Activated CD8-positive, alpha-beta memory T cell treated with anti-CD3 and anti-CD28 coated beads, Interleukin-2, amount 10 ng/mL, durations not matched to agents 7 days and 5 days (primary cell): Measurements from ENCODE around the gene ZDHHC3. TPM values are rescaled to one million over a fixed set of nuclear protein-coding genes. Genes with fewer than 3 reads are reported as not detected.

Experiments used
- ATAC-seq: fragments of 150-1000 bp; cut with Tn5 transposase; one replicate; pipeline ENCODE4 v1.10.0; 2021; ENCODE audit warnings: moderate library complexity
- CTCF ChIA-PET: fragments of 350-600 bp; sonication (Branson Sonifier 250); formaldehyde crosslinking; loops from one replicate; lab custom pipeline; 2021; ENCODE audit warnings: antibody characterized with exemption; lab: Charles Lee
- DNase-seq: peaks from one replicate; pipeline ENCODE4 v3.0.0-alpha.2; 2020
- H3K27ac Mint-ChIP-seq: one replicate; pipeline ENCODE4 v1.8.0; 2021; ENCODE audit warnings: mild to moderate bottlenecking, mixed read lengths
- H3K27me3 Mint-ChIP-seq: one replicate; pipeline ENCODE4 v1.8.0; 2021; ENCODE audit warnings: mixed read lengths
- H3K36me3 Mint-ChIP-seq: one replicate; pipeline ENCODE4 v1.8.0; 2021; ENCODE audit warnings: mild to moderate bottlenecking, mixed read lengths
- H3K4me1 Mint-ChIP-seq: one replicate; pipeline ENCODE4 v1.8.0; 2021; ENCODE audit warnings: mixed read lengths
- H3K4me3 Mint-ChIP-seq: one replicate; pipeline ENCODE4 v1.8.0; 2021; ENCODE audit warnings: mild to moderate bottlenecking, moderate library complexity, mixed read lengths
- H3K9me3 Mint-ChIP-seq: one replicate; pipeline ENCODE4 v1.8.0; 2022; ENCODE audit warnings: low read depth, mixed read lengths
- total RNA-seq, 2 experiments: library from RNA; stranded (reverse); gene quantifications; one replicate each; pipeline ENCODE4 v1.2.3, GENCODE V29; 2021

The ZDHHC3 gene
- total RNA-seq, 2 experiments from 2014 or later, result 54.0 to 54.9 TPM

- peaks cover 9% of the 10 kb centered on the region for H3K36me3 Mint-ChIP-seq
- H3K9me3 Mint-ChIP-seq, result no peaks in the 10 kb centered on the region
- H3K4me3 Mint-ChIP-seq, result no peak overlapping the region
- ATAC-seq (no peak), DNase-seq (no peak)
- H3K27me3 Mint-ChIP-seq, result no peaks in the 10 kb centered on the region
- H3K4me1 Mint-ChIP-seq, result peaks cover 69% of the 10 kb centered on the region
- CTCF ChIA-PET, result no interaction called here
- H3K27ac Mint-ChIP-seq, result peak overlapping the region; percentile 33
Measured at GRCh38 chr3:44969828-44970179, 6.2 kb downstream of the ZDHHC3 start.

DNA sequence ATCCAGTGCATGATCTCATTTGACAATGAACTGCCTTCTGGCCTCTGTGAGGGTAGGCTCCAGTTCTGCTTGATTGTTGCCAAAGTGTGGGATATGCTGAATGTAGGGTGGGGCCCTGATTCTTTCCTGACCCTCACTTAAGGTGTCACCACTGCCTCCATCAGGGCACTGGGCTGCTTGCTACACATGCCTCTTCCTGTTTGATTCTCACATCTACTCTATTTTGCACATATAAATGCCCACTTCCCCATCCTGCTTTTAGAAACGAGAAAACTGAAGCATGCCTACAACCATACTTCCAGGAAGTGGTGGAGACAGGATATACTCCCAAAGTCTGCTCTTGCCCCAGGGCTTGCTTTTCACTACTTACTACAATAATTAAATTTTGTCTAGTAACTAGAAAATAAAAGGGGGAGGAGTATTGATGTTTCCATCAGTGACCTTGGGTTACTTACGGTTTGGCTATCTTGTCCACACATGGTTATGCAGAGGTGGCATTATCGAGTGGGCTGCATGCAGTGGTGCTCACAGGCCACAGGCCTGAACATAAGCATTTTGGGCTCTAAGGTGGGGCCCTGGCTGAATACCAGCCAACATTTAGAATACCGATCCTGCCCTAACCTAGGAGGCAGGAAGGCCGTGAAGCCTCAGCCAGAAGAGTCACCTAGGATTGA lies 6.7 kb downstream of the ZDHHC3 start:
- no peaks in the 10 kb centered on the region for H3K9me3 Mint-ChIP-seq
- no peaks in the 10 kb centered on the region for H3K27me3 Mint-ChIP-seq
- peak; percentile 71 for ATAC-seq
- peak overlapping the region; percentile 52 for H3K27ac Mint-ChIP-seq
- no peak for DNase-seq
- CTCF ChIA-PET, result no interaction called here
- H3K36me3 Mint-ChIP-seq, result peaks cover 9% of the 10 kb centered on the region
- H3K4me3 Mint-ChIP-seq, result no peak overlapping the region
- H3K4me1 Mint-ChIP-seq, result peaks cover 65% of the 10 kb centered on the region

DNA sequence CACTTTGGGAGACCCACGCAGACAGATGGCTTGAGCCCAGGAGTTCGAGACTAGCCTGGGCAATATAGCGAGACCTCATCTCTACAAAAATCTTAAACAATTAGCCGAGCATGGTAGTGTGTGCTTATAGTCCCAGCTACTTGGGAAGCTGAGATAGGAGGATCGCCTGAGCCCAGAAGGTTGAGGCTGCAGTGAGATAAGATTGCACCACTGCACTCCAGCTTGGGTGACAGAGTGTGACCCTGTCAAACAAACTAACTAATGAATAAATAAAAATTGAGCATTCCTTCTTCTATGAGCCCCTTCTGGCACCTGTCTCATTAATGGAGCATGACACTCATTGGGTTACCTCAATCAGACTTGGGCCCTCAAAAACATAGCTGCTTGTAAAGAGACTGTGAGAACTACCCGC lies 7.5 kb downstream of the ZDHHC3 start:
- Mint-ChIP-seq H3K27me3 (no peaks in the 10 kb centered on the region), H3K9me3 (no peaks in the 10 kb centered on the region), H3K4me3 (no peak overlapping the region), H3K27ac (no peak overlapping the region), H3K36me3 (peaks cover 9% of the 10 kb centered on the region), H3K4me1 (peaks cover 63% of the 10 kb centered on the region)
- CTCF ChIA-PET, result interaction anchor here (0.5 kb wide), 1 partner anchor 13 kb away, joined by 3 read pairs; no protein-coding TSS in a partner anchor
- no peak for ATAC-seq
- DNase-seq, result no peak

- Mint-ChIP-seq H3K4me1 (peaks cover 64% of the 10 kb centered on the region), H3K36me3 (peaks cover 7% of the 10 kb centered on the region), H3K27ac (peak overlapping the region; percentile 58), H3K27me3 (no peaks in the 10 kb centered on the region), H3K4me3 (no peak overlapping the region), H3K9me3 (no peaks in the 10 kb centered on the region)
- DNase-seq (no peak), ATAC-seq (peak; percentile 63)
- CTCF ChIA-PET, result interaction anchor here (1.1 to 1.2 kb wide), 2 partner anchors 11 to 22 kb away, joined by 3 read pairs; no protein-coding TSS in a partner anchor
Measured at GRCh38 chr3:44966795-44967278, 9.1 kb downstream of the ZDHHC3 start.

GRCh38 chr3:44965165-44965564 lies 10.8 kb downstream of the ZDHHC3 start:
- Mint-ChIP-seq H3K27me3 (no peaks in the 10 kb centered on the region), H3K27ac (no peak overlapping the region), H3K9me3 (no peaks in the 10 kb centered on the region), H3K4me3 (no peak overlapping the region), H3K36me3 (peaks cover 7% of the 10 kb centered on the region), H3K4me1 (peaks cover 59% of the 10 kb centered on the region)
- CTCF ChIA-PET, result no interaction called here
- no peak for DNase-seq
- ATAC-seq, result no peak

DNA sequence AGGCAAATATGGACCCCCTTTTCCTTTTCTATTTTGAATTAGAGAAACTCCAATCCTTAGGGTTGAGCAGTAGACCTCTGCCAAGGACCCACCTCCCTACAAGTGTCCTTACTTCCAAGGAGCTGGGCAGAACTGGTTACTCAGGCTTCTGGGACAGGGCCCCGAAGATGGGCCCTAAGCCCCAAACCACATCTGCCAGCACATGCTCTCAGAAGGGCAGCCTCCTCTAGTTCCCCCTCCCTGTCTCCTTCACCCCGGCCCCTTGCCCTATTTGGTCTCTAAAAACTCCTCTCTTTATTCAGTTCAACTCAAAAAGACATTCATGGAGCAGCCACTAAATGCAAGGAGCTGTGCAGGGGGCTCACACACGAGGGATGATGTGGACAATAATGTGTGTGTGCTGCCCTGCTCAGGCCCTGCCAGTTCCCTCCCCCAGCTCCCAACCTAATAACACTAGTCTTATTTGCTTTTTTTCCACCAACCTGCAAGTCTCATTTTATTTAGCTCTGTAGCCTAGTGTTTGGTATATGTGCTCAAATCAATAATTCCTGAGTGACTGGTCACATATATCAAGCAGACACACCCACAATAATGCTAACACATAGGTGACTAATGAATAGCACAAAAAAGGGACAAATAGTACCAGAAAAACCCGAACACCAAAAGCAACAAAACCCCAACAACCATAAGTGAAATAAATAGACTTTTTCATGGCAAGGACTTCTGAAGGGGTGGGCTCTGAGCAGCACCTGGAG lies 12.2 kb downstream of the ZDHHC3 start:
- CTCF ChIA-PET, result no interaction called here
- ATAC-seq, result no peak
- no peak overlapping the region for H3K27ac Mint-ChIP-seq
- no peaks in the 10 kb centered on the region for H3K27me3 Mint-ChIP-seq
- no peaks in the 10 kb centered on the region for H3K9me3 Mint-ChIP-seq
- H3K4me3 Mint-ChIP-seq, result no peak overlapping the region
- peaks cover 45% of the 10 kb centered on the region for H3K4me1 Mint-ChIP-seq
- DNase-seq, result no peak
- peaks cover 4% of the 10 kb centered on the region for H3K36me3 Mint-ChIP-seq

- H3K27ac Mint-ChIP-seq, result no peak overlapping the region
- ATAC-seq (no peak), DNase-seq (no peak)
- no peaks in the 10 kb centered on the region for H3K27me3 Mint-ChIP-seq
- no peaks in the 10 kb centered on the region for H3K9me3 Mint-ChIP-seq
- H3K4me1 Mint-ChIP-seq, result peaks cover 36% of the 10 kb centered on the region
- CTCF ChIA-PET, result no interaction called here
- H3K36me3 Mint-ChIP-seq, result peaks cover 6% of the 10 kb centered on the region
- no peak overlapping the region for H3K4me3 Mint-ChIP-seq
Measured at GRCh38 chr3:44962621-44963393, 13.2 kb downstream of the ZDHHC3 start.

- no peak overlapping the region for H3K4me3 Mint-ChIP-seq
- peaks cover 27% of the 10 kb centered on the region for H3K4me1 Mint-ChIP-seq
- H3K36me3 Mint-ChIP-seq, result peaks cover 11% of the 10 kb centered on the region
- DNase-seq (no peak), ATAC-seq (no peak)
- no peaks in the 10 kb centered on the region for H3K27me3 Mint-ChIP-seq
- no peak overlapping the region for H3K27ac Mint-ChIP-seq
- H3K9me3 Mint-ChIP-seq, result no peaks in the 10 kb centered on the region
- CTCF ChIA-PET, result no interaction called here
Measured at GRCh38 chr3:44961888-44962287, 14.1 kb downstream of the ZDHHC3 start.

- peaks cover 8% of the 10 kb centered on the region for H3K36me3 Mint-ChIP-seq
- H3K27ac Mint-ChIP-seq, result no peak overlapping the region
- H3K9me3 Mint-ChIP-seq, result no peaks in the 10 kb centered on the region
- CTCF ChIA-PET, result no interaction called here
- H3K4me1 Mint-ChIP-seq, result peaks cover 20% of the 10 kb centered on the region
- ATAC-seq, result no peak
- no peaks in the 10 kb centered on the region for H3K27me3 Mint-ChIP-seq
- H3K4me3 Mint-ChIP-seq, result no peak overlapping the region
- DNase-seq, result no peak
Measured at GRCh38 chr3:44960387-44961026, 15.5 kb downstream of the ZDHHC3 start.

DNA sequence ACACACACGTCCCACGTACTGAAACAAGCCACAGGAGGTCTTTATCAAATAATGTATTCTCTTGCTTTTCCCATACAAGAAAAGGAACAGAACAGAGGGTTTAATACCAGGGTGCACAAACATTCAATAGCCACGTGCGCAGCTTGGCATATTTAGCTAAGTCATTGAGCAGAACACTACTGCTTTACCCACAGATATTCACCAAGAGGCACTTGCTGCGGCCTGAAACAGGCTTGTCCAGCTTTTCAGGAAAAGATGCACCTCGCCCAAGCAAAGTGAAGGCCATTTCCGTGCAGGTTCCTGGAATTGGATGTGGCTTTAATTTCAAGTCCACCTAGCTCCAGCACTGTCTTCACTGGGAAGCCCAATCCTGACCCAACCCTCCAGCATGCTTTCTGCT lies 17.6 kb downstream of the ZDHHC3 start:
- Mint-ChIP-seq H3K36me3 (peaks cover 8% of the 10 kb centered on the region), H3K4me3 (no peak overlapping the region), H3K9me3 (no peaks in the 10 kb centered on the region), H3K27me3 (no peaks in the 10 kb centered on the region), H3K4me1 (peaks cover 17% of the 10 kb centered on the region), H3K27ac (no peak overlapping the region)
- no peak for DNase-seq
- no peak for ATAC-seq
- CTCF ChIA-PET, result no interaction called here

GRCh38 chr3:44957986-44958385 lies 18.0 kb downstream of the ZDHHC3 start:
- CTCF ChIA-PET, result no interaction called here
- peaks cover 17% of the 10 kb centered on the region for H3K4me1 Mint-ChIP-seq
- no peak for ATAC-seq
- no peaks in the 10 kb centered on the region for H3K9me3 Mint-ChIP-seq
- H3K36me3 Mint-ChIP-seq, result peaks cover 8% of the 10 kb centered on the region
- no peaks in the 10 kb centered on the region for H3K27me3 Mint-ChIP-seq
- no peak overlapping the region for H3K4me3 Mint-ChIP-seq
- DNase-seq, result no peak
- no peak overlapping the region for H3K27ac Mint-ChIP-seq

DNA sequence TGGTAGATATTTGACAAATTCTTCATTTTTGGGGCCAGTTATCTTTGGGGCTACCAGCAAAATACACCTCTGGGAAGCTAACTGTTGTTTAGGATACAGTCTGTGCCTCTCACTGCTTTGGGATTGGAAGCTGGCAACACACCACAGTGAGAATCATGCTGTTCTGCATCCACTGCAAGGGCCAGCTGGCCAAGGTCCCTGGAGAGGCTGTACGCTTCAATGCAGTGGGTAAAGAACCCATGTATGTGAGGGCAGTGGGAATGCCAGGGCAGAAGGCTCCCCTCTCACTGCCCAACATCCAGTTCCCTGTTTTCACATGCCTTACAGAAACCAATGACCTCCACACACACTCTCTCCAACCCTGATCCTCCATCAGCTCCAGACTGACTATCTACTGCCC lies 20.1 kb downstream of the ZDHHC3 start:
- Mint-ChIP-seq H3K4me1 (peaks cover 14% of the 10 kb centered on the region), H3K36me3 (peaks cover 9% of the 10 kb centered on the region), H3K9me3 (no peaks in the 10 kb centered on the region), H3K4me3 (no peak overlapping the region), H3K27me3 (no peaks in the 10 kb centered on the region), H3K27ac (no peak overlapping the region)
- CTCF ChIA-PET, result no interaction called here
- DNase-seq (no peak), ATAC-seq (no peak)

DNA sequence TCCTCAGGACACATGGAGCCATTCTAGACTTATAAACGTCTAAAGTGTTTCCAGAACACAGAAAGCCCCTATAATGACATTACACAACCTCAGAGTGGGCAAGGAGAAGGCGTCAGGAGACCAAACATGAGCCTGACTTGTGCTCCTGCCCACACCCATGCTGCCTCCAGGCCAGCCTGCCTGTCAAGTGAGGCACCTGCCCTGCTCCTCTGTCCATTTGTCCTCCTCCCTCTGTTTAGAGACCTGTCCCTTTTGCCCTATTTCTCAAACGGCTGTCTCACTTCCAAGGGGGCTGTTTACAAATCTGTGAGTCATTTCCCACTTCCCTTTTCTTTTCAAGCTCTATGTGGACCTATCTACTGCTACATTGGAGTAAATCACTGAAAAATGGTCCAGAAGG lies 21.0 kb downstream of the ZDHHC3 start:
- DNase-seq (no peak), ATAC-seq (peak; percentile 49)
- peaks cover 9% of the 10 kb centered on the region for H3K36me3 Mint-ChIP-seq
- no peaks in the 10 kb centered on the region for H3K9me3 Mint-ChIP-seq
- no peaks in the 10 kb centered on the region for H3K27me3 Mint-ChIP-seq
- no peak overlapping the region for H3K4me3 Mint-ChIP-seq
- no peak overlapping the region for H3K27ac Mint-ChIP-seq
- H3K4me1 Mint-ChIP-seq, result peaks cover 9% of the 10 kb centered on the region
- CTCF ChIA-PET, result interaction anchor here (0.7 kb wide), 1 partner anchor 14 kb away, joined by 3 read pairs; no protein-coding TSS in a partner anchor
